ENCODE data around the gene NQO1. TPM values are rescaled to one million over a fixed set of nuclear protein-coding genes. Genes with fewer than 3 reads are reported as not detected.

NQO1 gene
- total and polyA plus RNA-seq, 7 donors: 14.5 to 250 (median 56.0) TPM

Other genes starting within 250 kb of the NQO1 start
- 10 to 100 TPM; 39.4 to 57.1 (median 49.0) TPM for gene NFAT5, start 160.6 kb downstream of the NQO1 start, total RNA-seq
- gene NFAT5, start 160.6 kb downstream of the NQO1 start, polyA plus RNA-seq: 1 to 10 TPM; 1.2 to 8.6 (median 1.6) TPM
- 10 to 100 TPM; 31.0 to 40.0 (median 35.7) TPM for gene NOB1, start 28.4 kb upstream of the NQO1 start, total RNA-seq
- gene NOB1, start 28.4 kb upstream of the NQO1 start, polyA plus RNA-seq: 10 to 100 TPM; 21.0 to 49.1 (median 36.0) TPM
- gene WWP2, start 35.8 kb upstream of the NQO1 start, total RNA-seq: 10 to 100 TPM; 11.4 to 23.9 (median 19.9) TPM
- 10 to 100 TPM; 28.8 to 59.0 (median 37.9) TPM for gene WWP2, start 35.8 kb upstream of the NQO1 start, polyA plus RNA-seq
- gene CLEC18A, start 224.8 kb upstream of the NQO1 start, total RNA-seq: under 1 TPM in 2 of 4 donors, not detected in 2; 0.66 to 0.83 TPM
- gene CLEC18A, start 224.8 kb upstream of the NQO1 start, polyA plus RNA-seq: 1 to 10 TPM in 1 of 3 donors, under 1 TPM in 2; 0.60 to 2.2 (median 0.69) TPM

Data from sigmoid colon (tissue), 7 donors.